ENCODE data around the gene KATNB1.
"Not testable (repeated sequence)": the region's sequence is repeated elsewhere in the genome, so short reads cannot be mapped to it uniquely, and the experiment has no call there.

The KATNB1 gene

DNA sequence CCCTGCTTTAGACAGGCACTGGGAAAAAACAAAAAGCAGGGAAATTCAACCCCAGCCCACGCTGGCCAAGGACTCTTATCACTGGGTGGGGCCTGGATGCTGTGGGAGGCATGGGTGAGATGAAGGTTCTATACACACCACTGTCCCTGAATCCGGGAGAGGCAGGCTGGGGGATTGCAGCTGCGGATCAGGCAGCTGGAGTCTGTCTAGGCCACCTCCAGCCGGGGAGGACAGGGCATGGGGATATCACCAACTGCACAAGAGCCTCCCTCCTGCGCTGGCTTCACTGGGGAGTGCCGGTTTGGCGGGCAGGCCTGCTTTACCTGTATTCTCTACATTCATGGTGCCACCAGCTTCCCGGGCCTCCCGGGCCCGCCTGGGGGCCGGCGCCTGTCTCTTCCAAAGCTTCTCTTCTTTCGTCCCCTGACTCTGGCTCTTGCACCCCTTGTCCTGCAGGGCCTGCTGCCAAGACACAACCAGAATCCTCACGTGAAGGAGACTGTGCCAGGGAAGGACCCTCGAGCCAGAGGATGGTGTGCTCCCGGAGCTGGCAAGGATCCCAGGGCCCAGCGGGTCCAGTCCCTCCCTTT lies 52.8 kb downstream of the KATNB1 start:
- no peak for DNase-seq (ENCODE audit: low read depth)
- TF ChIP-seq CTCF (IDR thresholded peaks at IDR 0.05; ENCODE audit: low read depth, low read length, missing control alignments) = no peak
- H3K4me3 ChIP-seq (ENCODE audit: low read depth, low read length) = no peak overlapping the region

- no peak for DNase-seq (ENCODE audit: low read depth)
- TF ChIP-seq CTCF (IDR thresholded peaks at IDR 0.05; ENCODE audit: low read depth, low read length, missing control alignments) = no peak
- H3K4me3 ChIP-seq (ENCODE audit: low read depth, low read length) = no peak overlapping the region
Measured at GRCh38 chr16:57788951-57789350, 53.4 kb downstream of the KATNB1 start.

DNA sequence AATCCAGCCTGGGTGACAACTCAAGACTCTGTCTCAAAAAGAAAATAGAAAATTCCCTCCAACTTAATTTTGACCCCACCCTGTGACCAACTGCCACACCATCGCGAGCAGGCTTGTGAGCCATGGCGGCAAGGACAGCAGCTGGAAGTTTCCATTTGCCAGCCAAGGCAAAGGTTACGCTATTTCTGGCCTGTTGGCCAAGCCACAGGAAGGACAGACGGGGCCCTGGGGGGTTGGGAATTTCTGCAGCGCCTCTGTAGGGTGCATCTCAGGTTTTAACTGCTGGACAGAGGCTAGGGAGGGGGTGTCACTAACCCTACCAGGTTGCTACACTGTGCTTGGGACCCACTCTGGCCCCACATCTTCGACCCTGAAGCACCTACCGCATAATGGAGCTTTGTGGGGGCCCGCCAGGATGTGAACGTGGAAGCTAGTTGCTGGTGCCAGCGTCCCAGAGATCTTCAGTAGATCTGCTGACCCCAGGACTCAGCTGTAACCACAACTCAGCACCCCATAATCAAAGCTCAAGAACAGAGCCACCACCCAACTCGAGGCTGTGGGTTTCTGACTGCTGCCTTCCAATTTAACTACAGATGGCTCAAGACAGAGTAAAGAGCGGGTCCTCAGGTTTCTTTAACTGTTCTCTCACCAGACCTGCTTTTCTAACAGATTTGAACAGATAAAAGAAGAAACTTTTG lies 55.8 kb downstream of the KATNB1 start:
- no peak overlapping the region for H3K4me3 ChIP-seq (ENCODE audit: low read depth, low read length)
- DNase-seq (ENCODE audit: low read depth) = no peak
- TF ChIP-seq CTCF (IDR thresholded peaks at IDR 0.05; ENCODE audit: low read depth, low read length, missing control alignments) = no peak

- TF ChIP-seq CTCF (IDR thresholded peaks at IDR 0.05; ENCODE audit: low read depth, low read length, missing control alignments) = no peak
Measured at GRCh38 chr16:57791893-57792461, 56.4 kb downstream of the KATNB1 start.

DNA sequence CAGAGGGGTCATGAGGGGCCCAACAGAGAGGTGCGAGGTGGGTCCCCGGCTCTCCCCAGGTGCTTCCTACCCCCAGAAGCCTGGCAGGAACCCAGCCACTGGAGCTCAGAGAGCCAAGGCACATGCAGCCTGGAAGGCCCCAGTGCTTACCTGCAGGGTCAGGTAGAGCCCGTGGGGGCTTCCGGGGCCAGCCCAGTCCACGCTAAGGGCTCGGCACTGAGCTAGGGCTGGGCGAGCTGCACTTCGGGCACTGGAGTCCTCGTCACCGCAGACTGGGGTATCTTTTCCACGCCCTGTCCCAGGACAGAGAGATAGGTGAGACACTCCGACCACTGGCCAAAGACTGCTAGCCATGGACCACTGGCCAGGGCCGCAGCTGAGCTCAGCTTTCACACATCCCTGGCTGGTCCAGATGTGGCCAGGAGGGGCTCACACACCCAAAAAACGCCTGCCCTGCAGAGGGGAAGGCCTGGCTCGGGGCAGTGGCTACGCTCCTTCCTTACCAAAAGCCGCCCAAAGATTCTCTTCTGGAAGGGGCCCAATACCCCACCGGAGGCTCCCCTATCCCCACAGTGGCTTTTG lies 59.4 kb downstream of the KATNB1 start:
- no peak for DNase-seq (ENCODE audit: low read depth)
- no peak for TF ChIP-seq CTCF (IDR thresholded peaks at IDR 0.05; ENCODE audit: low read depth, low read length, missing control alignments)

More at GRCh38 chr16:57791893-57792461, 56.4 kb downstream of the KATNB1 start:
- H3K4me3 ChIP-seq (ENCODE audit: low read depth, low read length) = no peak overlapping the region
- no peak for DNase-seq (ENCODE audit: low read depth)

DNA sequence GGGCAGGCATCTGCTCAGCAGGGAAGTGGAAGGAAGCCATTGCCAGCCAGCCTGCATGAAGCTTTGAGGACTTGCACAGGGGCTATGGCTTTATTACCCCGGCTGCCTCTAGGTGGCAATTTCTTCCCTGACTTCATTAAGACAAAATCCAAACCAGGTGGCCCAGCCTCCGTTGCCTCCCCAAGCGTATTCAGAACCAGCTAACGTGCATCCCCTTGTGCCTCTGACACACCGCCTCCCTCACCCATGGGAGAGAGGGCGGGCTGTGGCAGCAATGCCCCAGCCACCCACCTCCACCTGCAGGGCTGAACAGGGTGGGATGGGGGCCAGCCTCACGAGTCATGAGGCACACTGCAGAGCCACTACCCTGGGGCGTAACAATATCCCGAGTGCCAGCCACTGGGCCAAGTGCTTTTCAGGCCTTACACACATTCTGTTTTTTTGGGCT lies 59.9 kb downstream of the KATNB1 start:
- peak; percentile 63 for TF ChIP-seq CTCF (IDR thresholded peaks at IDR 0.05; ENCODE audit: low read depth, low read length, missing control alignments)
- DNase-seq (ENCODE audit: low read depth) = no peak
- no peak overlapping the region for H3K4me3 ChIP-seq (ENCODE audit: low read depth, low read length)

More for the DNA sequence above, 59.4 kb downstream of the KATNB1 start:
- no peak overlapping the region for H3K4me3 ChIP-seq (ENCODE audit: low read depth, low read length)

GRCh38 chr16:57796014-57796413 lies 60.4 kb downstream of the KATNB1 start:
- DNase-seq (ENCODE audit: low read depth); H3K4me3 ChIP-seq (ENCODE audit: low read depth, low read length): not testable (repeated sequence)

Data from GM12864 (cell line).